SU-DHL-6 (cell line): ENCODE data around the gene TDP2.

ENCODE experiments used
- EZH2phosphoT487 ChIP-seq: fragments of 200-600 bp; sonication (generic), shearing (Covaris generic); conservative IDR thresholded peaks from 2 replicates; pipeline ENCODE4 v1.6.1; 2018; ENCODE audit warnings: mild to moderate bottlenecking, antibody characterized with exemption, low read length, moderate library complexity, mixed read lengths
- TF ChIP-seq, protein P1 (sequence below): fragments of 200-600 bp; sonication (generic); IDR thresholded peaks from one replicate; pipeline ENCODE4 v1.5.1; 2017; ENCODE audit warnings: antibody characterized with exemption, mild to moderate bottlenecking, low read length, moderate library complexity; ENCODE audit not compliant: insufficient read depth, poor library complexity, severe bottlenecking

DNA sequence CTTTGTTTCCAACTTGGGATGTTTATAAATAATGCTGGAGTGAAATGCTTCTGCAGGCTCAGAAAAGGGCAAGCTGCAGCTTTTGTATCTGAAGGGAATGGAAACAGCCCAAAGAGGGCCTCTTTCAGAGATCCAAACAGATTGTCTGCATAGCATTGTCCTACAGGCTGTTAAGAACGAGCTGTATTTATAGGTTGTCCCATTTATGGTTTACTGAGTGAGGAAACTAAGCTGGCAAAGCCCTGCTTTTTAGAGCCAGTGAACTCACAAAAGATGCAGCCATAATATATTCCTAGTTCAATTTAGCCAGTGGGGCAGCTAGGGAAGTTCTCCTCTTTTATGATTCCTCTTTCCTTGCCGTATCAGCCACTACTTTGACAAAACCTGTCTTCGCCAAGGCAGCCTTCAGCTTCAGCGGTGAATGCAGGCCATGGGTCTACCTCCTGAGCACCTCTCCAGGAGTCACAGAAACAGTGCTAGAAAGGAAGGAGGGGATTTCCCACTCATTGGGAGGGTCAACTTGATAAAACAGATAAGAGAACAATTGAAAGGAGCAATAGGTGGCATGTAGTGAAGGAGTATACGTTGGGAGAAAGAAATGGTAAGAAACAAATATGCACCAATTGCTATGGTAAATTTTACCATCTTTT, 35.7 kb downstream of the TDP2 start:
- TF ChIP-seq, protein P1, sequence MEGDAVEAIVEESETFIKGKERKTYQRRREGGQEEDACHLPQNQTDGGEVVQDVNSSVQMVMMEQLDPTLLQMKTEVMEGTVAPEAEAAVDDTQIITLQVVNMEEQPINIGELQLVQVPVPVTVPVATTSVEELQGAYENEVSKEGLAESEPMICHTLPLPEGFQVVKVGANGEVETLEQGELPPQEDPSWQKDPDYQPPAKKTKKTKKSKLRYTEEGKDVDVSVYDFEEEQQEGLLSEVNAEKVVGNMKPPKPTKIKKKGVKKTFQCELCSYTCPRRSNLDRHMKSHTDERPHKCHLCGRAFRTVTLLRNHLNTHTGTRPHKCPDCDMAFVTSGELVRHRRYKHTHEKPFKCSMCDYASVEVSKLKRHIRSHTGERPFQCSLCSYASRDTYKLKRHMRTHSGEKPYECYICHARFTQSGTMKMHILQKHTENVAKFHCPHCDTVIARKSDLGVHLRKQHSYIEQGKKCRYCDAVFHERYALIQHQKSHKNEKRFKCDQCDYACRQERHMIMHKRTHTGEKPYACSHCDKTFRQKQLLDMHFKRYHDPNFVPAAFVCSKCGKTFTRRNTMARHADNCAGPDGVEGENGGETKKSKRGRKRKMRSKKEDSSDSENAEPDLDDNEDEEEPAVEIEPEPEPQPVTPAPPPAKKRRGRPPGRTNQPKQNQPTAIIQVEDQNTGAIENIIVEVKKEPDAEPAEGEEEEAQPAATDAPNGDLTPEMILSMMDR: no peak
- TF ChIP-seq EZH2phosphoT487: no peak
